Measurements from ENCODE around the gene SFXN4.

GRCh38 chr10:119190353-119190752, 24.8 kb upstream of the SFXN4 start:
- no peak for TF ChIP-seq SPI1 (IDR thresholded peaks at IDR 0.05; ENCODE audit: low read depth, low read length)
- no peak for TF ChIP-seq POLR2A (IDR thresholded peaks at IDR 0.05; ENCODE audit: low read depth, low read length)
- TF ChIP-seq POLR2AphosphoS5 (IDR thresholded peaks at IDR 0.05; ENCODE audit: low read depth, low read length): no peak
- TF ChIP-seq TAF1 (IDR thresholded peaks at IDR 0.05; ENCODE audit: low read depth, low read length): no peak

Measured in GM12891 (cell line).